22Rv1 (cell line): ENCODE measurements around the gene STK38.

Experiments
- CTCF ChIP-seq: fragments of 450-650 bp; IDR thresholded peaks from 2 replicates; pipeline ENCODE4 v1.5.1; 2017; ENCODE audit warnings: mild to moderate bottlenecking
- ZFX ChIP-seq: fragments of 450-650 bp; IDR thresholded peaks from 2 replicates; pipeline ENCODE4 v1.6.1; 2017; ENCODE audit warnings: antibody characterized with exemption, borderline replicate concordance

GRCh38 chr6:36590237-36590636 lies 43.0 kb upstream of the STK38 start:
- TF ChIP-seq CTCF (no peak), ZFX (no peak)
